BJ (cell line): ENCODE results near the gene TJP2. TPM values are rescaled to one million over a fixed set of nuclear protein-coding genes. Genes with fewer than 3 reads are reported as not detected.

Experiments used
- CTCF ChIA-PET: fragments of 350-600 bp; formaldehyde crosslinking; extraction: SDS; loops from one replicate; lab custom pipeline; 2021; ENCODE audit warnings: antibody characterized with exemption, inconsistent platforms; lab: Yijun Ruan, JAX
- POLR2A ChIA-PET: fragments of 300-600 bp; sonication (Branson Sonifier 250); formaldehyde crosslinking; extraction: SDS; loops from one replicate; lab custom pipeline; 2021; ENCODE audit warnings: antibody characterized with exemption; lab: Charles Lee
- DNase-seq: peaks from one replicate; pipeline ENCODE4 v3.0.0-alpha.2; 2011; ENCODE audit warnings: low read depth
- H3K27me3 ChIP-seq: 2 replicates; pipeline ENCODE4 v1.6.0; 2011; ENCODE audit warnings: low read length; ENCODE audit not compliant: control insufficient read depth, insufficient read depth
- H3K36me3 ChIP-seq: 2 replicates; pipeline ENCODE4 v1.5.1; 2011; ENCODE audit warnings: low read length; ENCODE audit not compliant: control insufficient read depth, insufficient read depth
- H3K4me3 ChIP-seq: 2 replicates; pipeline ENCODE4 v1.5.1; 2011; ENCODE audit warnings: low read depth, mild to moderate bottlenecking, control low read depth, low read length
- polyA minus RNA-seq: library from RNA; depleted of rRNA, polyadenylated mRNA; stranded (reverse); fragments of >200 nt; gene quantifications from 2 replicates; pipeline ENCODE4 v1.2.3, GENCODE V29; 2011; rRNA and poly(A)+ RNA removed
- polyA plus RNA-seq: library from polyadenylated mRNA; depleted of rRNA; stranded (reverse); fragments of >200 nt; gene quantifications from 2 replicates; pipeline ENCODE4 v1.2.3, GENCODE V29; 2011; rRNA removed
- TF ChIP-seq, protein P1 (sequence below): IDR thresholded peaks from 2 replicates; pipeline ENCODE4 v1.5.1; 2011; ENCODE audit warnings: low read depth, mild to moderate bottlenecking, control low read depth, inconsistent platforms, low read length, moderate library complexity; ENCODE audit not compliant: insufficient read depth

TJP2 gene
- 5.5 and 5.6 TPM in 2 replicates for polyA plus RNA-seq
- 5.9 and 6.0 TPM in 2 replicates for polyA minus RNA-seq

GRCh38 chr9:69173891-69174615 lies at the start of gene TJP2:
Gene TJP2, plus strand, starts transcription at chr9:69174277. Its CDS starts 96 bp downstream, at chr9:69174373.
- H3K36me3 ChIP-seq = no peaks in the 10 kb centered on the region
- POLR2A ChIA-PET = no interaction called here
- no peak for DNase-seq
- H3K4me3 ChIP-seq = peak within 1 kb of the TSS; percentile 48
- TF ChIP-seq, protein P1, sequence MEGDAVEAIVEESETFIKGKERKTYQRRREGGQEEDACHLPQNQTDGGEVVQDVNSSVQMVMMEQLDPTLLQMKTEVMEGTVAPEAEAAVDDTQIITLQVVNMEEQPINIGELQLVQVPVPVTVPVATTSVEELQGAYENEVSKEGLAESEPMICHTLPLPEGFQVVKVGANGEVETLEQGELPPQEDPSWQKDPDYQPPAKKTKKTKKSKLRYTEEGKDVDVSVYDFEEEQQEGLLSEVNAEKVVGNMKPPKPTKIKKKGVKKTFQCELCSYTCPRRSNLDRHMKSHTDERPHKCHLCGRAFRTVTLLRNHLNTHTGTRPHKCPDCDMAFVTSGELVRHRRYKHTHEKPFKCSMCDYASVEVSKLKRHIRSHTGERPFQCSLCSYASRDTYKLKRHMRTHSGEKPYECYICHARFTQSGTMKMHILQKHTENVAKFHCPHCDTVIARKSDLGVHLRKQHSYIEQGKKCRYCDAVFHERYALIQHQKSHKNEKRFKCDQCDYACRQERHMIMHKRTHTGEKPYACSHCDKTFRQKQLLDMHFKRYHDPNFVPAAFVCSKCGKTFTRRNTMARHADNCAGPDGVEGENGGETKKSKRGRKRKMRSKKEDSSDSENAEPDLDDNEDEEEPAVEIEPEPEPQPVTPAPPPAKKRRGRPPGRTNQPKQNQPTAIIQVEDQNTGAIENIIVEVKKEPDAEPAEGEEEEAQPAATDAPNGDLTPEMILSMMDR = no peak
- no peaks in the 10 kb centered on the region for H3K27me3 ChIP-seq
- CTCF ChIA-PET = interaction anchor here (1.1 kb wide), 2 partner anchors 9 to 21 kb away, joined by 3 read pairs; no protein-coding TSS in a partner anchor

DNA sequence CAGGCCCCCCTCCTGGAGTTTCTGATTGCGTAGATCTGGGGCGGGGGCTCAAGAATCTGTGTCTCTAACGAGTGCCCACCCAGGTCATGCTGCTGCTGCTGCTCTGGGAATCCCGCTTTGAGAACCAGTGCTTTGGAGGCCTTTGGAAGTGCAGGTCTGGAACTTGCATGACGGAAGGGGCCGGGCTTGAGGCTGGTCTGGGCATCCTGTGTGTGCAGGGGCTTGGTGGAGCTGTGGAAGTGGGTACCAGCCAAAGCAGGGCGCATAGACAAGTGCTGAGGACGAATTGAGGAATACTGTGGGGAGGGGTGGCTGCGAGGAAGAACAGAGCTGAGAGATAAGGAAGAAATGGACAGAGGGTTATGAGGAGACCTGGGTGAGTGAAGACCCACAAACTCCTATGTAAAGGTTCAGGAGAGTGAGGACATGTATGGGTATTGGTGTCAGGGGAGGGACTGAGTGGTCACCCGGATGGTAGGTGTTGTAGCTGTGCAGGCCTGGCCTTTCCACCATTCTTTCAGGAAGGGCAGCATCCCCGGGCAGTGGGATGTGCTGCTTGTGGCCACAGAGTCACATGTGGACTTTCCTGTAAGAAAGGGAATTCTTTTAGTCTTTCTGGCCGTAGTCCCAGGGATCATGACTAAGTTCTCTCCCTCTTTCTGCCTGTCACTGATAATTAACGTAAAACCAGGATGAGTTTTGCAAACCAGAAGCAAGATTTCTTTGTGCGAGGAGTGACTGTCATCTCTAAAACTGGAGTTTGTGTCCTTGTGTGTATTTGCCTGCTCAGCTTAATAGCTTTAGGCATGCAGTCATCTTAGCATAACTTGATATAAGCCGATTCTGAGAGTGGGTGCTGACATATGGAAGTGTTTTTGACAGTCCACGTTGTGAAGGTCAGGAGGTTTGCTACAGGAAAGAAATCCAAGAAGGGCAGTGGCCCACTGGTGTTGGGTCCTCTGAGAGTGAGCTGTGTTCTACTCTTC lies 43.3 kb upstream of the TJP2 start:
- TF ChIP-seq, protein P1 = no peak
- POLR2A ChIA-PET = interaction anchor here (1.1 kb wide), 1 partner anchor 45 kb away, joined by 3 read pairs; no protein-coding TSS in a partner anchor
- Histone ChIP-seq H3K4me3 (no peak overlapping the region), H3K27me3 (no peaks in the 10 kb centered on the region), H3K36me3 (no peaks in the 10 kb centered on the region)
- CTCF ChIA-PET = interaction anchor here (1.2 to 1.6 kb wide), 3 partner anchors 30 to 77 kb away, joined by 3 to 4 read pairs (median 3); no protein-coding TSS in a partner anchor
- peak; percentile 66 for DNase-seq

DNA sequence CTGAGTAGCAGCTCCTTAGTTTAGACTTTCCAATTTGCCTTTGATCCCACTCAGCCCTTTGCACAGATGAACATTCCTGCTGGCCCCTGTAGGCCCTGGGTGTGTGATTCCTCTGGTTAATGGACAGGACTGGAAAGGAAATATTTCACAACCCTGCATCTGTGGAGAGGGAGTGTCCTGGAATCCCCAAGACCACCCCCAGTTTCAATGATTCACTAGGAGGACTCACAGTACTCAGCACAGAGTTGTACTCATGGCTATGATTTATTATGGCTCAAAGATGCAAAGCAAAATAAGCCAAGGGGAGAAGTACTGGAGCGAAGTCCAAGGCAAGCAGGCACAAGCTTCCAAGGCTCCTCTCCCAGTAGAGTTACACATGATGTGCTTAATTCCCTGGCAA lies 42.4 kb upstream of the TJP2 start:
- DNase-seq = peak; percentile 76
- CTCF ChIA-PET = interaction anchor here (0.7 to 1.6 kb wide), 4 partner anchors 29 to 78 kb away, joined by 3 to 4 read pairs (median 3); no protein-coding TSS in a partner anchor
- no peaks in the 10 kb centered on the region for H3K36me3 ChIP-seq
- H3K4me3 ChIP-seq = no peak overlapping the region
- POLR2A ChIA-PET = interaction anchor here (1.1 kb wide), 1 partner anchor 46 kb away, joined by 3 read pairs; no protein-coding TSS in a partner anchor
- TF ChIP-seq, protein P1 = no peak
- no peaks in the 10 kb centered on the region for H3K27me3 ChIP-seq

GRCh38 chr9:69132361-69132760 lies 41.7 kb upstream of the TJP2 start:
- DNase-seq = no peak
- no peaks in the 10 kb centered on the region for H3K36me3 ChIP-seq
- TF ChIP-seq, protein P1 = no peak
- POLR2A ChIA-PET = no interaction called here
- no peaks in the 10 kb centered on the region for H3K27me3 ChIP-seq
- H3K4me3 ChIP-seq = no peak overlapping the region
- CTCF ChIA-PET = interaction anchor here (1.6 kb wide), 1 partner anchor 79 kb away, joined by 4 read pairs; no protein-coding TSS in a partner anchor
